ENCODE data around the gene ZNF425.

GRCh38 chr7:149053384-149053783, 72.7 kb downstream of the ZNF425 start:
- TF ChIP-seq CTCF (IDR thresholded peaks at IDR 0.05; ENCODE audit: borderline replicate concordance, extremely low read depth, low read length, poor library complexity, severe bottlenecking): no peak
- TF ChIP-seq EZH2 (IDR thresholded peaks at IDR 0.05; ENCODE audit: borderline replicate concordance, low read depth, low read length, severe bottlenecking): no peak

All from DND-41 (cell line).